Prostate gland (tissue), 2 donors: Measurements from ENCODE around the gene RPL15. TPM values are rescaled to one million over a fixed set of nuclear protein-coding genes. Genes with fewer than 3 reads are reported as not detected.
"Not testable (repeated sequence)": the region's sequence is repeated elsewhere in the genome, so short reads cannot be mapped to it uniquely, and the experiment has no call there.

Source experiments
- DNase-seq: peaks from one replicate; pipeline ENCODE4 v3.0.0-alpha.2; 2019; ENCODE audit warnings: low spot score
- H3K27ac ChIP-seq, 2 donors: fragments of 200-600 bp; sonication (generic); 2 replicates each; pipeline ENCODE4 v1.5.1; 2017 to 2019
- H3K27me3 ChIP-seq: fragments of 200-600 bp; sonication (generic); replicated peaks from 2 replicates; pipeline ENCODE4 v1.5.1; 2019; ENCODE audit not compliant: insufficient read depth
- H3K36me3 ChIP-seq, 2 donors: fragments of 200-600 bp; sonication (generic); 1 replicate in 1 of 2; 2 replicates in 1 of 2; pipeline versions ENCODE4 v1.5.1 to v1.8.1; 2017 to 2019
- H3K4me1 ChIP-seq: fragments of 200-600 bp; sonication (generic); replicated peaks from 2 replicates; pipeline ENCODE4 v1.5.1; 2019
- H3K4me3 ChIP-seq, 2 donors: fragments of 200-600 bp; sonication (generic); 2 replicates each; pipeline ENCODE4 v1.5.1; 2017 to 2019
- H3K9me3 ChIP-seq: fragments of 200-600 bp; sonication (generic); 2 replicates; pipeline ENCODE4 v1.5.1; 2017
- POLR2A ChIP-seq: fragments of 450-650 bp; IDR thresholded peaks from one replicate; pipeline ENCODE4 v1.6.1; 2016; ENCODE audit warnings: antibody characterized with exemption, mild to moderate bottlenecking
- POLR2AphosphoS5 ChIP-seq: sonication (generic); formaldehyde crosslinking; IDR thresholded peaks from one replicate; pipeline ENCODE4 v1.6.1; 2017; ENCODE audit warnings: antibody characterized with exemption
- WGBS: methylation state at CpG from one replicate; pipeline ENCODE4 v1.1.5; 2018; 5-methylcytosine and 5-hydroxymethylcytosine counted together
- intact Hi-C: fragments of 100-400 bp; cut with DNase I; formaldehyde crosslinking; loops from one replicate; pipeline ENCODE4 v1.14.2; 2022
- total RNA-seq, 2 donors: library from RNA; depleted of rRNA; stranded (reverse); fragments of >200 nt; gene quantifications; one replicate each; pipeline ENCODE4 v1.1.0, GENCODE V29; 2016
- TF ChIP-seq, protein P1 (sequence below), 4 experiments: fragments of 200-600 bp in 2 of 4; fragments of 450-650 bp in 2 of 4; sonication (generic) in 2 of 4; IDR thresholded peaks; 1 replicate in 3 of 4; 2 replicates in 1 of 4; pipeline ENCODE4 v1.5.1; 2016 to 2019; ENCODE audit warnings: antibody characterized with exemption in 4 of 4, mild to moderate bottlenecking in 2 of 4, moderate library complexity in 2 of 4

RPL15 gene
- total RNA-seq, 2 donors from 2014 or later = 2,124 to 2,276 TPM

DNA sequence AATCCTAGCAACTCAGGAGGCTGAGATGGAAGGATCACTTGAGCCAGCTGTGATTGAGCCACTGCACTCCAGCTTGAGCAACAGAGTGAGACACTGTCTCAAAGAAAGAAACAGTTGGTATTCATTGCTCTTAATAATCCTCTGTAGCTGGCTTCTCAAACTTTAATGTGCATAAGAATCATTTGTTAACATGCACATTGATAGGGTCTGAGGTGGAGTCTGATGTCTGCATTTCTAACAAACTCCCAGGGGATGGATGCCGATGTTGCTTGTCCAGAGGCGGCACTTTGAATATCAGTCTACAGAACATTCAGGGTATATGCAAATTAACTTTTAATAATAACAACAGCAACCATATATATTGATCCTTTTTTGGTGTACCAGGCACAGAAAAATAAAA lies 40.0 kb upstream of the RPL15 start:
- Histone ChIP-seq H3K4me3 (no peak overlapping the region), H3K27ac (no peak overlapping the region), H3K27me3 (no peaks in the 10 kb centered on the region), H3K36me3 (no peaks in the 10 kb centered on the region), H3K9me3 (no peaks in the 10 kb centered on the region), H3K4me1 (no peaks in the 10 kb centered on the region)
- WGBS = 98% methylated on average over 2 of the region's 2 CpGs
- DNase-seq = no peak
- TF ChIP-seq POLR2AphosphoS5 (no peak), POLR2A (no peak)
- TF ChIP-seq, protein P1, sequence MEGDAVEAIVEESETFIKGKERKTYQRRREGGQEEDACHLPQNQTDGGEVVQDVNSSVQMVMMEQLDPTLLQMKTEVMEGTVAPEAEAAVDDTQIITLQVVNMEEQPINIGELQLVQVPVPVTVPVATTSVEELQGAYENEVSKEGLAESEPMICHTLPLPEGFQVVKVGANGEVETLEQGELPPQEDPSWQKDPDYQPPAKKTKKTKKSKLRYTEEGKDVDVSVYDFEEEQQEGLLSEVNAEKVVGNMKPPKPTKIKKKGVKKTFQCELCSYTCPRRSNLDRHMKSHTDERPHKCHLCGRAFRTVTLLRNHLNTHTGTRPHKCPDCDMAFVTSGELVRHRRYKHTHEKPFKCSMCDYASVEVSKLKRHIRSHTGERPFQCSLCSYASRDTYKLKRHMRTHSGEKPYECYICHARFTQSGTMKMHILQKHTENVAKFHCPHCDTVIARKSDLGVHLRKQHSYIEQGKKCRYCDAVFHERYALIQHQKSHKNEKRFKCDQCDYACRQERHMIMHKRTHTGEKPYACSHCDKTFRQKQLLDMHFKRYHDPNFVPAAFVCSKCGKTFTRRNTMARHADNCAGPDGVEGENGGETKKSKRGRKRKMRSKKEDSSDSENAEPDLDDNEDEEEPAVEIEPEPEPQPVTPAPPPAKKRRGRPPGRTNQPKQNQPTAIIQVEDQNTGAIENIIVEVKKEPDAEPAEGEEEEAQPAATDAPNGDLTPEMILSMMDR (IDR thresholded peaks at IDR 0.05) = no peak
- intact Hi-C loops = no loop called here

DNA sequence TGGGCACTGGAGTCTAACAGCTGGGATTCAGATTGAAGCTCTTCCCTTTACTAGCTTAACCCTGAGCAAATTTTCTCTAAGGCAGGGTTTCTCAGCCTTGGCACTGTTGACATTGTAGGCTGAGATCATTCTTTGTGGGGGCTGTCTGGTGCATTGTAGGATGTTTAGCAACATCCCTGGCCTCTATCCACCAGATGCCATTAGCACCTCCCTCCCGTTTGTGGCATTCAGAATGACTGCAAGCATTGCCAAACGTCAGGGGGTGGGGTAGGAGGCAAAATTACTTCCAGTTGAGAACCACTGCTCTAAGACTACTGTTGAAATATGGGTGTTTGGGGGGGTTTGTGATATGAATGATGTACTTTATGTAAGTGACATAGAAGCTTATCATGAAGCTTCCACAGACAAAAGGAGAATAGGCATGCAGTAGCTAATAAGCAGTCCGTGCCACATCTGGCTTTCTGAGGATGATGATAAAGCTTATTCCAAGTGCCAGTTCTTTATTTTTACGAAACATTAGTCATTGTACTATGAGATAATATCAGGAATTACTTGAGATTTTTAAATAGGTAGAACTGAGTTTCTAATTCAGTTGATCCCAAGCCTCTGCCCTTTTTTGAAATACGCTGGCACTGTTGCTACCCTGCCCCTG lies 39.5 kb upstream of the RPL15 start:
- no peak for DNase-seq
- WGBS = 44% methylated on average over 5 of the region's 5 CpGs
- Histone ChIP-seq H3K9me3 (no peaks in the 10 kb centered on the region), H3K4me1 (no peaks in the 10 kb centered on the region), H3K27me3 (no peaks in the 10 kb centered on the region), H3K4me3 (no peak overlapping the region), H3K27ac (no peak overlapping the region), H3K36me3 (no peaks in the 10 kb centered on the region)
- TF ChIP-seq POLR2A = no peak
- no peak for TF ChIP-seq POLR2AphosphoS5
- TF ChIP-seq, protein P1 (IDR thresholded peaks at IDR 0.05) = no peak
- intact Hi-C loops = no loop called here

DNA sequence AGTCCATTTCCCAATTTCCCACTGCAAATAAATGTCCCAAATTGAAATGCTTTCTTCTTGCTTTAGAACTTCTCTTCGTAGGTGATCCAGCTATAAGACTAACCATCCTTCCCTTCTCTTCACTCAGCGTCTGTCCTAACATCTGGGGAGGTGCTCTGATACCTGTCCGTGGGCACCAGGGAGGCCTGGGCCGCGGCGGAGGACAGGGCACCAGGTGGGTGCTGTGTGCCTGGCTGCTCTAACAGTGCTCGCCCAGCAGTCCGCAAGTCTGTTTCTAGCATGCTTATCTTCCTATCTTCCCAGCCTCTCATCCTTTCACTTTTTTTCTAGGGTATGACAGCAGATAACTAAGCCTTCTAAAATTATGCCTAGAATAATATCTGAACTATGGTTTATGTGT lies 37.4 kb upstream of the RPL15 start:
- Histone ChIP-seq H3K36me3 (no peaks in the 10 kb centered on the region), H3K27me3 (no peaks in the 10 kb centered on the region), H3K9me3 (no peaks in the 10 kb centered on the region), H3K4me3 (no peak overlapping the region), H3K4me1 (no peaks in the 10 kb centered on the region), H3K27ac (no peak overlapping the region)
- no peak for DNase-seq
- TF ChIP-seq POLR2A (no peak), POLR2AphosphoS5 (no peak)
- TF ChIP-seq, protein P1 (IDR thresholded peaks at IDR 0.05) = no peak
- WGBS = 94% methylated on average over 8 of the region's 8 CpGs
- intact Hi-C loops = no loop called here

DNA sequence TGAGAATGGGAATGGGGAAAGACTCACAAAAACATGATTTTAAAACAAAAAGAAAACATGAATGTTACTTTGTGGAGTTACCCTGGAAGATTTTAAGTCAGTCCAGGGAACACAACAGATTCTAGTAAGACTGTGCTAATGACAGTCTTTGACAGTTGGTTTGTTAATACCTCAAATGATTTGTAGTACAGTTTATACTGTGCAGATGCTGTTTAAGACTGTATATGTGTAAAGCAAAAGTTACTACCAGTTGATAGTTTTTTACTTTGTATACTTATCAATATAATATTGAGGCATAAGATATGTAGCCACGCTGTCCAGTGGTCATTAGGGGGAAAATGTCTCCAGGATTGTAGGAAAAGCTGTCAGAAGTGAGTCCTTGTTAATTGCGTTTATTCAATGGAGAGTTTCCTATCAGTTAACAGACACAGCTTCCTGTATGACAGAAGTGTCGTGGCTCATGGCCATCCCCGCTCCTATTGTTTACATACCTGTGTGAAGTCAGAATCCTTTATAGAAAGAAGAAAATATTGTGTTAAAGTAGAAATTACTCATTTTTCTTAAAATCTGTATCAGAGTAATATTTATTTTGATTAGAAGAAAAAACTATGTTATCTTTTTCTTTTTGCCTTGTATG lies 36.1 kb upstream of the RPL15 start:
- 29% methylated on average over 4 of the region's 4 CpGs for WGBS
- H3K9me3 ChIP-seq = no peaks in the 10 kb centered on the region
- intact Hi-C loops = no loop called here
- DNase-seq = no peak
- H3K27ac ChIP-seq = no peak overlapping the region
- no peaks in the 10 kb centered on the region for H3K36me3 ChIP-seq
- TF ChIP-seq POLR2A = no peak
- TF ChIP-seq POLR2AphosphoS5 = no peak
- TF ChIP-seq, protein P1 (IDR thresholded peaks at IDR 0.05) = no peak
- no peaks in the 10 kb centered on the region for H3K4me1 ChIP-seq
- no peak overlapping the region for H3K4me3 ChIP-seq
- no peaks in the 10 kb centered on the region for H3K27me3 ChIP-seq

DNA sequence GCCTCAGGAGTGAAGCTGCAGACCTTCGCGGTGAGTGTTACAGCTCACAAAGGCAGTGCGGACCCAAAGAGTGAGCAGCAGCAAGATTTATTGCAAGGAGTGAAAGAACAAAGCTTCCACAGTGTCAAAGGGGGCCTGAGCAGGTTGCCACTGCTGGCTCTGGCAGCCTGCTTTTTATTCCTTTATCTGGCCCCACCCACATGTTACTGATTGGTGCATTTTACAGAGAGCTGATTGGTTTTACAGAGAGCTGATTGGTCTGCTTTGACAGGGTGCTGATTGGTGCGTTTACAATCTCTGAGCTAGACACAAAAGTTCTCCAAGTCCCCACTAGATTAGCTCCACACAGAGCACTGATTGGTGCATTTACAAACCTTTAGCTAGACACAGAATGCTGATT lies 34.9 kb upstream of the RPL15 start:
- WGBS = 75% methylated on average over 4 of the region's 4 CpGs
- H3K36me3 ChIP-seq, H3K9me3 ChIP-seq, intact Hi-C loops, H3K27ac ChIP-seq, H3K27me3 ChIP-seq, H3K4me1 ChIP-seq, H3K4me3 ChIP-seq, DNase-seq: not testable (repeated sequence)
